H1 (cell line): ENCODE measurements around the gene EBNA1BP2. TPM values are rescaled to one million over a fixed set of nuclear protein-coding genes. Genes with fewer than 3 reads are reported as not detected.

ENCODE experiments used
- CTCF ChIA-PET: fragments of 300-600 bp; sonication (Branson Sonifier 250); formaldehyde crosslinking; loops from one replicate; lab custom pipeline; 2021; ENCODE audit not compliant: partially characterized antibody; lab: Charles Lee
- POLR2A ChIA-PET: fragments of 300-600 bp; sonication (Branson Sonifier 250); formaldehyde crosslinking; loops from one replicate; lab custom pipeline; 2021; ENCODE audit warnings: inconsistent platforms; ENCODE audit not compliant: partially characterized antibody; lab: Charles Lee
- DNase-seq, 2 experiments: peaks; one replicate each; pipeline versions ENCODE4 v3.0.0 to v3.0.0-alpha.2; 2010 to 2022; ENCODE audit warnings: low spot score in 2 of 2, low read depth in 1 of 2, mixed read lengths in 1 of 2
- FAIRE-seq: peaks from 2 replicates; lab custom pipeline; 2011; peaks lifted over from hg19 to GRCh38; lab: Jason Lieb, UNC
- H2AFZ ChIP-seq: 2 replicates; pipeline ENCODE4 v1.8.1; 2012; ENCODE audit warnings: low read length, inconsistent platforms
- H2AK5ac ChIP-seq: 2 replicates; pipeline ENCODE4 v1.6.1; 2013; ENCODE audit warnings: low read depth, low read length
- H2BK120ac ChIP-seq: replicated peaks from 2 replicates; pipeline ENCODE3; 2013; ENCODE audit warnings: low read depth, low read length, inconsistent platforms
- H2BK12ac ChIP-seq: 2 replicates; pipeline ENCODE4 v1.6.1; 2013; ENCODE audit warnings: low read depth, low read length
- H2BK15ac ChIP-seq: 2 replicates; pipeline ENCODE4 v1.6.1; 2013; ENCODE audit warnings: low read length
- H2BK20ac ChIP-seq: 2 replicates; pipeline ENCODE4 v1.6.1; 2013; ENCODE audit warnings: low read length
- H2BK5ac ChIP-seq: 2 replicates; pipeline ENCODE4 v1.6.1; 2013; ENCODE audit warnings: low read depth, low read length
- H3K14ac ChIP-seq: 2 replicates; pipeline ENCODE4 v1.6.1; 2013; ENCODE audit warnings: inconsistent platforms; ENCODE audit not compliant: insufficient read length
- H3K18ac ChIP-seq: 2 replicates; pipeline ENCODE4 v1.6.1; 2013; ENCODE audit warnings: low read length; ENCODE audit errors: extremely low read depth
- H3K23ac ChIP-seq: 2 replicates; pipeline ENCODE4 v1.6.1; 2013; ENCODE audit warnings: inconsistent platforms; ENCODE audit not compliant: insufficient read length
- H3K23me2 ChIP-seq: 2 replicates; pipeline ENCODE4 v1.6.1; 2013; ENCODE audit warnings: low read depth, low read length
- H3K27ac ChIP-seq: 2 replicates; pipeline ENCODE4 v1.6.1; 2011; ENCODE audit warnings: low read depth, low read length, inconsistent platforms
- H3K27me3 ChIP-seq, 4 experiments: replicated peaks in 1 of 4; 1 replicate in 1 of 4; 2 replicates in 3 of 4; pipeline versions ENCODE4 v1.6.1 to v1.8.1; 2011 to 2013; ENCODE audit warnings: low read length in 3 of 4, mild to moderate bottlenecking in 3 of 4, inconsistent platforms in 2 of 4, mixed read lengths in 2 of 4, moderate library complexity in 1 of 4; ENCODE audit not compliant: control insufficient read depth in 3 of 4, insufficient read depth in 3 of 4; ENCODE audit errors: extremely low read depth in 1 of 4
- H3K36me3 ChIP-seq, 4 experiments: 2 replicates each; pipeline versions ENCODE4 v1.6.1 to v1.8.1; 2011 to 2013; ENCODE audit warnings: mild to moderate bottlenecking in 4 of 4, low read length in 3 of 4, moderate library complexity in 2 of 4, control low read depth in 1 of 4, inconsistent platforms in 1 of 4; ENCODE audit not compliant: insufficient read depth in 4 of 4, control insufficient read depth in 2 of 4
- H3K4ac ChIP-seq: replicated peaks from 2 replicates; pipeline ENCODE3; 2013; ENCODE audit warnings: low read length, low read depth, mixed read lengths, inconsistent platforms; ENCODE audit not compliant: insufficient read length
- H3K4me1 ChIP-seq, 4 experiments: replicated peaks in 1 of 4; 1 replicate in 1 of 4; 2 replicates in 3 of 4; pipeline versions ENCODE4 v1.6.1 to v1.8.1; 2011 to 2013; ENCODE audit warnings: low read length in 3 of 4, inconsistent platforms in 2 of 4, mixed read lengths in 1 of 4; ENCODE audit not compliant: insufficient read depth in 4 of 4, control insufficient read depth in 3 of 4
- H3K4me2 ChIP-seq, 2 experiments: 2 replicates each; pipeline versions ENCODE4 v1.6.1 to v1.8.1; 2011 to 2013; ENCODE audit warnings: low read depth in 2 of 2, low read length in 2 of 2, control low read depth in 1 of 2, inconsistent platforms in 1 of 2, mild to moderate bottlenecking in 1 of 2; ENCODE audit not compliant: insufficient read depth in 1 of 2
- H3K4me3 ChIP-seq, 4 experiments: fragments of 200-600, 300-600 bp in 1 of 4; sonication (generic), shearing (Covaris generic), sonication (Bioruptor Twin) in 1 of 4; 2 replicates each; pipeline versions ENCODE4 v1.5.1 to v1.8.1; 2011 to 2016; ENCODE audit warnings: low read length in 4 of 4, low read depth in 3 of 4, control low read depth in 2 of 4, inconsistent platforms in 2 of 4, mild to moderate bottlenecking in 2 of 4, mixed read lengths in 1 of 4, moderate library complexity in 1 of 4; ENCODE audit not compliant: insufficient read depth in 2 of 4; ENCODE audit errors: extremely low read depth in 1 of 4
- H3K56ac ChIP-seq: replicated peaks from 2 replicates; pipeline ENCODE3; 2013; ENCODE audit warnings: low read depth, mild to moderate bottlenecking, mixed read lengths, low read length, inconsistent platforms; ENCODE audit not compliant: insufficient read length
- H3K79me1 ChIP-seq: 2 replicates; pipeline ENCODE4 v1.6.1; 2013; ENCODE audit warnings: low read depth, low read length, control low read depth
- H3K79me2 ChIP-seq, 2 experiments: 2 replicates each; pipeline versions ENCODE4 v1.6.1 to v1.8.1; 2012 to 2013; ENCODE audit warnings: low read length in 2 of 2, mild to moderate bottlenecking in 2 of 2, inconsistent platforms in 1 of 2; ENCODE audit not compliant: insufficient read depth in 2 of 2, control insufficient read depth in 1 of 2
- H3K9ac ChIP-seq, 4 experiments: replicated peaks in 1 of 4; 1 replicate in 1 of 4; 2 replicates in 3 of 4; pipeline versions ENCODE4 v1.6.1 to v1.8.1; 2011 to 2013; ENCODE audit warnings: low read depth in 3 of 4, low read length in 3 of 4, control low read depth in 2 of 4, mild to moderate bottlenecking in 2 of 4, moderate library complexity in 2 of 4, inconsistent platforms in 1 of 4; ENCODE audit errors: extremely low read depth in 1 of 4
- H3K9me3 ChIP-seq, 2 experiments: 2 replicates each; pipeline versions ENCODE4 v1.6.1 to v1.8.1; 2012 to 2013; ENCODE audit warnings: mild to moderate bottlenecking in 2 of 2, moderate library complexity in 2 of 2, control low read depth in 1 of 2, inconsistent platforms in 1 of 2, low read depth in 1 of 2, low read length in 1 of 2, mixed read lengths in 1 of 2; ENCODE audit not compliant: insufficient read depth in 2 of 2
- H4K20me1 ChIP-seq, 2 experiments: replicated peaks in 1 of 2; 2 replicates each; pipeline versions ENCODE3 to v1.8.1; 2011 to 2013; ENCODE audit warnings: inconsistent platforms in 2 of 2, low read length in 2 of 2, mild to moderate bottlenecking in 1 of 2; ENCODE audit not compliant: insufficient read depth in 2 of 2, control insufficient read depth in 1 of 2
- H4K5ac ChIP-seq: 2 replicates; pipeline ENCODE4 v1.6.1; 2013; ENCODE audit warnings: low read length, low read depth, mixed read lengths, inconsistent platforms; ENCODE audit not compliant: insufficient read length
- H4K8ac ChIP-seq: 2 replicates; pipeline ENCODE4 v1.8.0; 2013; ENCODE audit warnings: mild to moderate bottlenecking, moderate library complexity, low read length, inconsistent platforms; ENCODE audit not compliant: insufficient read depth; ENCODE audit errors: extremely low read depth
- H4K91ac ChIP-seq: replicated peaks from 2 replicates; pipeline ENCODE3; 2013; ENCODE audit warnings: low read length, mixed read lengths, inconsistent platforms; ENCODE audit not compliant: insufficient read length
- E2F6 ChIP-seq: IDR thresholded peaks from 2 replicates; pipeline ENCODE4 v1.6.1; 2012; ENCODE audit warnings: inconsistent platforms
- KDM5A ChIP-seq: fragments of 200-600 bp; IDR thresholded peaks from 2 replicates; pipeline ENCODE4 v1.7.1; 2012; ENCODE audit warnings: mild to moderate bottlenecking, low read length, inconsistent platforms, mixed read lengths
- SP1 ChIP-seq: IDR thresholded peaks from 2 replicates; pipeline ENCODE4 v1.6.1; 2011; ENCODE audit warnings: low read depth, low read length
- WGBS, 2 experiments: shearing (Covaris generic) in 1 of 2; methylation state at CpG; one replicate each; pipeline versions ENCODE4 v1.1.6 to v1.1.7; 2013 to 2015; ENCODE audit warnings: low lambda C conversion rate in 2 of 2, mixed read lengths in 2 of 2, inconsistent platforms in 1 of 2, low coverage in 1 of 2, missing lambda C conversion rate in 1 of 2; ENCODE audit not compliant: insufficient replicate concordance in 2 of 2, insufficient coverage in 1 of 2, insufficient read length in 1 of 2; ENCODE audit errors: extremely low coverage in 1 of 2, missing lambda C conversion rate in 1 of 2; 5-methylcytosine and 5-hydroxymethylcytosine counted together
- polyA plus RNA-seq, 7 experiments: library from polyadenylated mRNA; depleted of rRNA in 3 of 7; stranded (reverse) in 5 of 7; unstranded in 2 of 7; fragments of >200 nt in 5 of 7; fragments of 200-250 nt in 2 of 7; gene quantifications; 1 replicate in 5 of 7; 2 replicates in 1 of 7; 4 replicates in 1 of 7; pipeline versions ENCODE4 v1.2.1 to v1.2.3, GENCODE V29; 2011 to 2013; ENCODE audit warnings: missing spikeins in 2 of 7, mixed read lengths in 2 of 7
- total RNA-seq: library from RNA; stranded (reverse); fragmentation: NEBNext Ultra II Directional; extraction: Animal tissue kit (Norgen Biotek cat#: 25700); gene quantifications from 2 replicates; pipeline ENCODE4 v1.2.1, GENCODE V29; 2021

Gene EBNA1BP2
- total and polyA plus RNA-seq, 2 of the 8 experiments (the other 6 are each of a cell fraction or from before 2014, with no cell fraction given) = 31.0 to 104 TPM

- H2BK15ac ChIP-seq = no peak overlapping the region
- no peak overlapping the region for H3K4ac ChIP-seq
- no peak overlapping the region for H2AK5ac ChIP-seq
- no peaks in the 10 kb centered on the region for H3K27me3 ChIP-seq
- no peaks in the 10 kb centered on the region for H3K79me2 ChIP-seq
- no peaks in the 10 kb centered on the region for H3K79me1 ChIP-seq
- no peaks in the 10 kb centered on the region for H3K9me3 ChIP-seq
- DNase-seq = no peak
- H3K14ac ChIP-seq = no peak overlapping the region
- H2BK20ac ChIP-seq = no peak overlapping the region
- POLR2A ChIA-PET = no interaction called here
- no peak overlapping the region for H3K4me3 ChIP-seq
- no peak for FAIRE-seq
- H3K56ac ChIP-seq = no peak overlapping the region
- no peak overlapping the region for H2AFZ ChIP-seq
- H3K36me3 ChIP-seq = no peaks in the 10 kb centered on the region
- no peaks in the 10 kb centered on the region for H3K23me2 ChIP-seq
- no peak overlapping the region for H2BK120ac ChIP-seq
- H3K4me2 ChIP-seq = no peak overlapping the region
- no peaks in the 10 kb centered on the region for H4K20me1 ChIP-seq
- H4K8ac ChIP-seq = no peak overlapping the region
- no peak overlapping the region for H2BK5ac ChIP-seq
- no peak overlapping the region for H3K18ac ChIP-seq
- H4K5ac ChIP-seq = no peak overlapping the region
- CTCF ChIA-PET = interaction anchor here (1.0 kb wide), 1 partner anchor 100 kb away, joined by 3 read pairs; no protein-coding TSS in a partner anchor
- H3K4me1 ChIP-seq = no peaks in the 10 kb centered on the region
- no peak overlapping the region for H3K9ac ChIP-seq
- no peak overlapping the region for H3K27ac ChIP-seq
- H4K91ac ChIP-seq = no peak overlapping the region
- no peak overlapping the region for H3K23ac ChIP-seq
- no peak overlapping the region for H2BK12ac ChIP-seq
- WGBS, 2 experiments = 90% methylated on average over 1 of the region's 1 CpG; no CpG with 5 or more reads in 1 of the 2 experiments
- TF ChIP-seq KDM5A = no peak
- no peak for TF ChIP-seq E2F6
- no peak for TF ChIP-seq SP1
Measured at GRCh38 chr1:43188106-43188505, 16.0 kb upstream of the EBNA1BP2 start.
